SK-N-SH treated with all-trans-retinoic acid at 6 μM for 48 hours (cell line): ENCODE measurements around the gene JMJD1C.
"Not testable (repeated sequence)": the region's sequence is repeated elsewhere in the genome, so short reads cannot be mapped to it uniquely, and the experiment has no call there.

Experiments
- ARNTL ChIP-seq: fragments of 450-650 bp; formaldehyde crosslinking; IDR thresholded peaks from 2 replicates; pipeline ENCODE4 v1.5.0; 2020; ENCODE audit warnings: low read depth, mild to moderate bottlenecking, moderate library complexity, borderline replicate concordance
- RARB ChIP-seq: fragments of 250-450 bp; sonication (Bioruptor Pico); IDR thresholded peaks from 2 replicates; pipeline ENCODE4 v1.8.0; 2021; ENCODE audit warnings: mild to moderate bottlenecking, moderate library complexity

- TF ChIP-seq RARB; ARNTL (CRISPR knock-in tag): not testable (repeated sequence)
These were observed 230.6 kb downstream of the JMJD1C start for GRCh38 chr10:63235136-63235535.
